ENCODE data around the gene EDAR.

The EDAR gene

GRCh38 chr2:108935271-108935741 lies 53.7 kb downstream of the EDAR start:
- Histone ChIP-seq H3K4me2 (ENCODE audit: low read length) (no peak overlapping the region), H3K9me3 (replicated peaks; ENCODE audit: low read length) (no peaks in the 10 kb centered on the region), H3K36me3 (ENCODE audit: insufficient read depth, low read length) (no peaks in the 10 kb centered on the region), H3K4me3 (ENCODE audit: low read length) (no peak overlapping the region), H3K9ac (ENCODE audit: low read depth, low read length) (no peak overlapping the region), H3K4me1 (ENCODE audit: control insufficient read depth, insufficient read depth, low read length) (no peaks in the 10 kb centered on the region), H3K27me3 (ENCODE audit: control insufficient read depth, insufficient read depth, low read length) (peaks cover 89% of the 10 kb centered on the region)

GRCh38 chr2:108934583-108935245 lies 54.3 kb downstream of the EDAR start:
- no peaks in the 10 kb centered on the region for H3K36me3 ChIP-seq (ENCODE audit: insufficient read depth, low read length)
- no peak overlapping the region for H3K4me3 ChIP-seq (ENCODE audit: low read length)
- H3K9me3 ChIP-seq (replicated peaks; ENCODE audit: low read length): no peaks in the 10 kb centered on the region
- no peak overlapping the region for H3K4me2 ChIP-seq (ENCODE audit: low read length)
- H3K27me3 ChIP-seq (ENCODE audit: control insufficient read depth, insufficient read depth, low read length): peaks cover 89% of the 10 kb centered on the region
- no peaks in the 10 kb centered on the region for H3K4me1 ChIP-seq (ENCODE audit: control insufficient read depth, insufficient read depth, low read length)
- no peak overlapping the region for H3K9ac ChIP-seq (ENCODE audit: low read depth, low read length)

- H3K4me3 ChIP-seq (ENCODE audit: low read length): no peak overlapping the region
- H3K9me3 ChIP-seq (replicated peaks; ENCODE audit: low read length): no peaks in the 10 kb centered on the region
- H3K27me3 ChIP-seq (ENCODE audit: control insufficient read depth, insufficient read depth, low read length): peaks cover 89% of the 10 kb centered on the region
- no peak overlapping the region for H3K9ac ChIP-seq (ENCODE audit: low read depth, low read length)
- no peak overlapping the region for H3K4me2 ChIP-seq (ENCODE audit: low read length)
- H3K36me3 ChIP-seq (ENCODE audit: insufficient read depth, low read length): no peaks in the 10 kb centered on the region
- no peaks in the 10 kb centered on the region for H3K4me1 ChIP-seq (ENCODE audit: control insufficient read depth, insufficient read depth, low read length)
Measured at GRCh38 chr2:108934151-108934550, 54.9 kb downstream of the EDAR start.

- H3K9ac ChIP-seq (ENCODE audit: low read depth, low read length): no peak overlapping the region
Measured at GRCh38 chr2:108933691-108934117, 55.3 kb downstream of the EDAR start.

GRCh38 chr2:108932736-108933332 lies 56.2 kb downstream of the EDAR start:
- Histone ChIP-seq H3K9me3 (replicated peaks; ENCODE audit: low read length) (no peaks in the 10 kb centered on the region), H3K4me1 (ENCODE audit: control insufficient read depth, insufficient read depth, low read length) (no peaks in the 10 kb centered on the region), H3K27me3 (ENCODE audit: control insufficient read depth, insufficient read depth, low read length) (peaks cover 86% of the 10 kb centered on the region), H3K36me3 (ENCODE audit: insufficient read depth, low read length) (no peaks in the 10 kb centered on the region), H3K4me3 (ENCODE audit: low read length) (no peak overlapping the region), H3K4me2 (ENCODE audit: low read length) (no peak overlapping the region), H3K9ac (ENCODE audit: low read depth, low read length) (no peak overlapping the region)

More at GRCh38 chr2:108933691-108934117, 55.3 kb downstream of the EDAR start:
- H3K27me3 ChIP-seq (ENCODE audit: control insufficient read depth, insufficient read depth, low read length): peaks cover 91% of the 10 kb centered on the region
- no peaks in the 10 kb centered on the region for H3K9me3 ChIP-seq (replicated peaks; ENCODE audit: low read length)
- H3K4me2 ChIP-seq (ENCODE audit: low read length): no peak overlapping the region
- H3K36me3 ChIP-seq (ENCODE audit: insufficient read depth, low read length): no peaks in the 10 kb centered on the region
- no peak overlapping the region for H3K4me3 ChIP-seq (ENCODE audit: low read length)
- H3K4me1 ChIP-seq (ENCODE audit: control insufficient read depth, insufficient read depth, low read length): no peaks in the 10 kb centered on the region

- Histone ChIP-seq H3K4me2 (ENCODE audit: low read length) (no peak overlapping the region), H3K9me3 (replicated peaks; ENCODE audit: low read length) (no peaks in the 10 kb centered on the region), H3K36me3 (ENCODE audit: insufficient read depth, low read length) (no peaks in the 10 kb centered on the region), H3K4me3 (ENCODE audit: low read length) (no peak overlapping the region), H3K9ac (ENCODE audit: low read depth, low read length) (no peak overlapping the region), H3K27me3 (ENCODE audit: control insufficient read depth, insufficient read depth, low read length) (peaks cover 86% of the 10 kb centered on the region), H3K4me1 (ENCODE audit: control insufficient read depth, insufficient read depth, low read length) (no peaks in the 10 kb centered on the region)
Measured at GRCh38 chr2:108931372-108931771, 57.6 kb downstream of the EDAR start.

- Histone ChIP-seq H3K9me3 (replicated peaks; ENCODE audit: low read length) (no peaks in the 10 kb centered on the region), H3K36me3 (ENCODE audit: insufficient read depth, low read length) (no peaks in the 10 kb centered on the region), H3K4me3 (ENCODE audit: low read length) (no peak overlapping the region), H3K27me3 (ENCODE audit: control insufficient read depth, insufficient read depth, low read length) (peaks cover 84% of the 10 kb centered on the region), H3K9ac (ENCODE audit: low read depth, low read length) (no peak overlapping the region), H3K4me2 (ENCODE audit: low read length) (no peak overlapping the region), H3K4me1 (ENCODE audit: control insufficient read depth, insufficient read depth, low read length) (no peaks in the 10 kb centered on the region)
Measured at GRCh38 chr2:108929807-108930425, 59.1 kb downstream of the EDAR start.

GRCh38 chr2:108928660-108929377 lies 60.2 kb downstream of the EDAR start:
- H3K36me3 ChIP-seq (ENCODE audit: insufficient read depth, low read length): no peaks in the 10 kb centered on the region
- H3K27me3 ChIP-seq (ENCODE audit: control insufficient read depth, insufficient read depth, low read length): peaks cover 86% of the 10 kb centered on the region
- no peaks in the 10 kb centered on the region for H3K4me1 ChIP-seq (ENCODE audit: control insufficient read depth, insufficient read depth, low read length)
- no peak overlapping the region for H3K4me2 ChIP-seq (ENCODE audit: low read length)
- H3K9ac ChIP-seq (ENCODE audit: low read depth, low read length): no peak overlapping the region
- H3K9me3 ChIP-seq (replicated peaks; ENCODE audit: low read length): no peaks in the 10 kb centered on the region
- H3K4me3 ChIP-seq (ENCODE audit: low read length): no peak overlapping the region

- H3K36me3 ChIP-seq (ENCODE audit: insufficient read depth, low read length): no peaks in the 10 kb centered on the region
- H3K9me3 ChIP-seq (replicated peaks; ENCODE audit: low read length): no peaks in the 10 kb centered on the region
- H3K4me1 ChIP-seq (ENCODE audit: control insufficient read depth, insufficient read depth, low read length): no peaks in the 10 kb centered on the region
- no peak overlapping the region for H3K9ac ChIP-seq (ENCODE audit: low read depth, low read length)
- H3K4me2 ChIP-seq (ENCODE audit: low read length): no peak overlapping the region
- H3K27me3 ChIP-seq (ENCODE audit: control insufficient read depth, insufficient read depth, low read length): peaks cover 86% of the 10 kb centered on the region
- H3K4me3 ChIP-seq (ENCODE audit: low read length): no peak overlapping the region
Measured at GRCh38 chr2:108927936-108928659, 60.9 kb downstream of the EDAR start.

- Histone ChIP-seq H3K4me3 (ENCODE audit: low read length) (no peak overlapping the region), H3K36me3 (ENCODE audit: insufficient read depth, low read length) (no peaks in the 10 kb centered on the region), H3K4me1 (ENCODE audit: control insufficient read depth, insufficient read depth, low read length) (no peaks in the 10 kb centered on the region), H3K9me3 (replicated peaks; ENCODE audit: low read length) (no peaks in the 10 kb centered on the region), H3K27me3 (ENCODE audit: control insufficient read depth, insufficient read depth, low read length) (peaks cover 83% of the 10 kb centered on the region), H3K9ac (ENCODE audit: low read depth, low read length) (no peak overlapping the region), H3K4me2 (ENCODE audit: low read length) (no peak overlapping the region)
Measured at GRCh38 chr2:108927405-108927804, 61.6 kb downstream of the EDAR start.
